SK-N-MC (cell line): ENCODE measurements around the gene CYP46A1.
A peak's percentile ranks its signal among the peaks of the same experiment; 100 is the strongest.

Source experiments
- DNase-seq: peaks from one replicate; pipeline ENCODE4 v3.0.0-alpha.2; 2011; ENCODE audit warnings: low read depth, low spot score
- H3K27ac ChIP-seq: fragments of 200-600 bp; sonication (generic); 2 replicates; pipeline ENCODE4 v1.5.1; 2016; ENCODE audit warnings: mixed run types
- H3K36me3 ChIP-seq: fragments of 200-600 bp; sonication (generic); 2 replicates; pipeline ENCODE4 v1.6.1; 2017; ENCODE audit warnings: antibody characterized with exemption, low read length, mixed read lengths; ENCODE audit not compliant: insufficient read depth
- H3K4me3 ChIP-seq: fragments of 200-600 bp; sonication (generic); 2 replicates; pipeline ENCODE4 v1.5.1; 2016
- H3K9ac ChIP-seq: fragments of 200-600 bp; sonication (generic); 2 replicates; pipeline ENCODE4 v1.8.0; 2017; ENCODE audit warnings: mixed run types, mixed read lengths; ENCODE audit not compliant: insufficient read length
- H3K9me3 ChIP-seq: fragments of 200-600 bp; sonication (generic); 2 replicates; pipeline ENCODE4 v1.6.1; 2017; ENCODE audit warnings: low read depth, mild to moderate bottlenecking, antibody characterized with exemption, low read length, moderate library complexity, mixed read lengths
- EZH2 ChIP-seq: fragments of 200-600 bp; sonication (generic); IDR thresholded peaks from one replicate; pipeline ENCODE4 v1.6.1; 2017; ENCODE audit warnings: antibody characterized with exemption
- FOXP2 ChIP-seq: optimal IDR thresholded peaks from 2 replicates; pipeline ENCODE3; 2011; ENCODE audit warnings: mild to moderate bottlenecking, moderate library complexity; ENCODE audit not compliant: insufficient read depth; ENCODE audit errors: extremely low read length, control extremely low read depth
- POLR2AphosphoS5 ChIP-seq: IDR thresholded peaks from 2 replicates; pipeline ENCODE4 v1.6.1; 2012; ENCODE audit warnings: mild to moderate bottlenecking, low read depth, low read length, borderline replicate concordance

Gene CYP46A1

DNA sequence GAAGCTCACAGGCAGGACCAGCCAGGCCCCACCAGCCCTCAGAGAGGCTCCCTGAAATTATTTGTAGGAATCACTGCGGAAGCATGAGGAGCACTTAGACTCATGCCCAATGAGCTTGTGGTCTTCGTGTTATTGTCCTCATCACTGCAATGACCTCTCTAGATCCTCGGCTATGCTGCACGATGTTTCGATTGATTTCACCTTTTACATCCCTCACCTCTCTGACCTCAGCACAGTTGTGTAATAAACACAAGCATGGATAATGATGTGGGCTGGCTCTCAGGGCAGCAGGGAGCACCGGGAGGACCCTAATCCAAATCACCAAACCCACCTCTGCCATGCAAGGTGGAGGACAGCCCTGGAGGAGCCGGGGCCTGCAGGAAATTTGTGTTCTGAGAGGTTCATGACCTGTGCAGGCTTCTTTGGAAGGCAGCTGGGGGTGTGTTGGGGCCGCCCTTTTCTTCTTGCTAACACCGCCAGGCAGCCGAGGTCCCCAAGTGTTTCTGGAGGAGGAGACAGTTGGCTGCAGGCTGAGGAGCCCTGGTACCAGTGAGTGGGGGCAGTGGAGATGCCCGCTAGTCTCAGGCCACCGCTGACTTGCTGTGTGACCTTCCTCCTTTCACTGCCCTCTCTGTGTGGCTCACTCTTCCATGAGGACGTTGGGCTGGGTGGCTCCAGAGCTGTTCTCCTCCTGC, 79.6 kb downstream of the CYP46A1 start:
- Histone ChIP-seq H3K9ac (no peak overlapping the region), H3K27ac (no peak overlapping the region), H3K9me3 (no peaks in the 10 kb centered on the region), H3K36me3 (no peaks in the 10 kb centered on the region), H3K4me3 (no peak overlapping the region)
- no peak for DNase-seq
- TF ChIP-seq POLR2AphosphoS5: no peak
- TF ChIP-seq FOXP2: no peak
- TF ChIP-seq EZH2: no peak

GRCh38 chr14:99764222-99764706, 80.2 kb downstream of the CYP46A1 start:
- TF ChIP-seq EZH2 (no peak), POLR2AphosphoS5 (no peak), FOXP2 (no peak)
- no peaks in the 10 kb centered on the region for H3K36me3 ChIP-seq
- no peak overlapping the region for H3K4me3 ChIP-seq
- no peak for DNase-seq
- no peak overlapping the region for H3K9ac ChIP-seq
- H3K27ac ChIP-seq: no peak overlapping the region
- H3K9me3 ChIP-seq: no peaks in the 10 kb centered on the region

- Histone ChIP-seq H3K4me3 (no peak overlapping the region), H3K36me3 (no peaks in the 10 kb centered on the region), H3K9ac (no peak overlapping the region), H3K27ac (no peak overlapping the region), H3K9me3 (no peaks in the 10 kb centered on the region)
- DNase-seq: no peak
- TF ChIP-seq FOXP2: no peak
- TF ChIP-seq EZH2: no peak
- no peak for TF ChIP-seq POLR2AphosphoS5
Observed at GRCh38 chr14:99768381-99768780, 84.3 kb downstream of the CYP46A1 start.

DNA sequence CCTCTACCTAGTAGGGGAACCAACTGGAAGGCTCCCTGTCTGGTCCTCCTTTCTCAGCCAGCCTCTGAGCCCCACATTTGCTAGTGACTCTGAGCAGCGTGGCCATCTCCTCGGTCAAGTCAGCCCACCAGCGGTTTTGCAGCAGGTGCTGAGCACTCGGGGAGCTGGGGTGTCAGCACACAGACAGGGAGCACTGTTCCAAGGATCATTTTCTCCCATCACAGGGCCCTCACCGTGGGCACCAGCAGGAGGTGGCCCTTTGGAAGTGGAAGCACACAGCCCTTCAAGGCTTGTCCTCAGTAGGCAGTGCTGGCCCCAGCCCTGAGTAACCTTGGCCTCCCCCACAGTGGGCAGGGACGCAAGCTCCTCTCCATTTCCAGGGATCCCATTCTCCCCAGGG, 85.0 kb downstream of the CYP46A1 start:
- Histone ChIP-seq H3K36me3 (no peaks in the 10 kb centered on the region), H3K27ac (no peak overlapping the region), H3K9me3 (no peaks in the 10 kb centered on the region), H3K4me3 (no peak overlapping the region), H3K9ac (no peak overlapping the region)
- no peak for DNase-seq
- no peak for TF ChIP-seq EZH2

DNA sequence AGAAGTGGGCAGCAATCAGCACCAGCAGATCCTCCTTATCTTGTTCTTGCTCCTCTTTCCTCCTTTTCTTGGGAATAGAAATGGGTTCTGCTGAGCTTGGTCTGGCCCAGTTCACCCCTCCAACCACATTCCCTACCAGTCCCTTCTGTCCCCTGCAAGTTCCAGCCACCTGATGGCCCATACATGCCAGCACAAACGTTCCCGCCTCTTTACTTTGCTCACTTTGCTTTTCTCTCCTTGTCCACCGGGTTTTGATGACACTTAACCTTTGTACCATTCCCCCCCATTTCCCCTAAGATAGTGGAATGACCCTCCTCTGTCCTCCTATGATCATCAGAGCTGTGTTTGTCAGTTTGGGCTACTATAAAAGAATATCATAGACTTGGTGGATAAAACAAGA, 85.7 kb downstream of the CYP46A1 start:
- DNase-seq: no peak
- Histone ChIP-seq H3K9ac (no peak overlapping the region), H3K36me3 (no peaks in the 10 kb centered on the region), H3K9me3 (no peaks in the 10 kb centered on the region), H3K4me3 (no peak overlapping the region), H3K27ac (no peak overlapping the region)
- TF ChIP-seq FOXP2 (no peak), POLR2AphosphoS5 (no peak), EZH2 (no peak)

- DNase-seq: no peak
- no peak overlapping the region for H3K9ac ChIP-seq
Observed at GRCh38 chr14:99772371-99773283, 88.5 kb downstream of the CYP46A1 start.

DNA sequence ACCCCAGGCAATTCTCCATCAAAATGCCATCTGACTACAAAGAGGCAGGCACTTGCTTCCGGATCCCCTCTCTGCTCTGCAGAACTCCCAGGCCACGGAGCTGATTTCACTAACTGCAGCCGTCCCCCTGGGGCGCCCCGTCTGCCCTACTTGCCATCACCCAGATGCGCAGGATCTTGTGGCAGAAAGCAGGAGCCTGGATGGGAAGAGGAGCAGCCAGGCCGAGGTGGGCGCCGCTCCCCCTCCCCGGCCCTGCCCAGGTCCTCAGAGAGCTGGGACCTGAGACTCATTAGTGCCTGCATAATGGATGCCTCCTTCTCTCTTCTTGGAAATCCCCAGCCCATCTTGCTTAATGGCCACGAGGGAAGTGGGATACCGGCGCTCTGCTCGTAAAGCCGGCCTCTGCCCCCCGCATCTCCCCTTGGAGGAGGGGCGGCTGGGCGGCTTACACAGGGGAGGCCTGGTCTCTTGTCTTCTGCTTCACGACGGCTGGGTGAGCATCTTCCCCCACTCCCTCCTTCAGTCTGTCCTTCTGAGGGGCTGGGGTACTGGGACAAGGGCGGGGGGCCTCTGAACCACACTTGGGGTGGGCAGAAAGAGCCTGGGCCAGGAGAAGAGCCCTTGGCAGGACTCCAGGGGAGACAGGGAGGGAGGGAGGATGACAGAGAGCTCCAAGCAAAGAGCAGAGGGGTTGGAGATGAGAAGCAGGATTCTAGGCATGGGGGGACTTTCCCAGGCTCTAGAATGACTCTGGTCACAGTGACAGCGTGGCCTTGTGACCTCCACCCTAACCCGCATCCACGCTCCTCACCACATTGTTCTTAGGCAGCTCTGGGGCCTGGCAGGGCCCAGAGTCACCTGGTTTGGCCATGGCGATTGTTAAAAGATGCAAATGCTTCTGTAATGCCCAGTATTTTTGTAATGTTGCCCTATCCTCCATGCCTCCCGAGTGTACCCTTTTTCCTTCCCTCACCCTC, 89.7 kb downstream of the CYP46A1 start:
- Histone ChIP-seq H3K36me3 (no peaks in the 10 kb centered on the region), H3K9me3 (no peaks in the 10 kb centered on the region), H3K9ac (no peak overlapping the region), H3K27ac (0 out of 2 replicates have a peak overlapping the region, but pooled peaks have one; percentile 6), H3K4me3 (peak overlapping the region; percentile 2; the same call in 1 of the 2 replicates)
- no peak for TF ChIP-seq POLR2AphosphoS5
- no peak for TF ChIP-seq EZH2
- no peak for TF ChIP-seq FOXP2
- DNase-seq: no peak

More at GRCh38 chr14:99772371-99773283, 88.5 kb downstream of the CYP46A1 start:
- Histone ChIP-seq H3K36me3 (no peaks in the 10 kb centered on the region), H3K4me3 (peak overlapping the region; percentile 2; the same call in 1 of the 2 replicates), H3K27ac (no peak overlapping the region; the same call in 1 of the 2 replicates), H3K9me3 (no peaks in the 10 kb centered on the region)
- TF ChIP-seq EZH2 (no peak), POLR2AphosphoS5 (no peak), FOXP2 (no peak)
